Neural cell (in vitro differentiated cells): Measurements from ENCODE around the gene NR2F1-AS1. TPM values are rescaled to one million over a fixed set of nuclear protein-coding genes. Genes with fewer than 3 reads are reported as not detected.

Experiments used
- H2AFZ ChIP-seq: fragments of 200-600, 300-800 bp; sonication (generic), shearing (Covaris generic); 2 replicates; pipeline ENCODE4 v1.6.0; 2014; ENCODE audit warnings: low read depth, mild to moderate bottlenecking, antibody characterized with exemption, low read length, moderate library complexity
- H3F3A ChIP-seq: fragments of 200-600 bp; shearing (Covaris generic); 2 replicates; pipeline ENCODE4 v1.6.1; 2016; ENCODE audit warnings: mild to moderate bottlenecking, moderate library complexity, mixed read lengths, antibody characterized with exemption, low read length; ENCODE audit not compliant: insufficient read depth, poor library complexity, severe bottlenecking
- H3K27ac ChIP-seq: fragments of 200-600, 300-800 bp; sonication (generic), shearing (Covaris generic); 2 replicates; pipeline ENCODE4 v1.5.1; 2014; ENCODE audit warnings: mild to moderate bottlenecking, low read length, moderate library complexity
- H3K27me3 ChIP-seq: fragments of 300-800, 200-600 bp; sonication (generic), shearing (Covaris generic); 2 replicates; pipeline ENCODE4 v1.6.0; 2014; ENCODE audit warnings: mild to moderate bottlenecking, low read depth, low read length, moderate library complexity; ENCODE audit not compliant: insufficient read depth
- H3K36me3 ChIP-seq: fragments of 300-800, 200-600 bp; sonication (generic), shearing (Covaris generic); 2 replicates; pipeline ENCODE4 v1.5.1; 2014; ENCODE audit warnings: mild to moderate bottlenecking, antibody characterized with exemption, low read length, moderate library complexity; ENCODE audit not compliant: insufficient read depth
- H3K4me2 ChIP-seq: fragments of 300-800, 200-600 bp; sonication (generic), shearing (Covaris generic); 2 replicates; pipeline ENCODE4 v1.6.0; 2014; ENCODE audit warnings: mild to moderate bottlenecking, low read length
- H3K4me3 ChIP-seq: fragments of 300-800, 200-600 bp; sonication (generic), shearing (Covaris generic); 2 replicates; pipeline ENCODE4 v1.5.1; 2014; ENCODE audit warnings: mild to moderate bottlenecking, low read length, moderate library complexity
- H3K79me2 ChIP-seq: fragments of 200-600 bp; shearing (Covaris generic); replicated peaks from 2 replicates; pipeline ENCODE4 v1.6.0; 2014; ENCODE audit warnings: mild to moderate bottlenecking, low read length, moderate library complexity; ENCODE audit not compliant: insufficient read depth
- H3K9ac ChIP-seq: fragments of 300-800, 200-600 bp; sonication (generic), shearing (Covaris generic); 2 replicates; pipeline ENCODE4 v1.6.1; 2016; ENCODE audit warnings: mild to moderate bottlenecking, low read length, mixed read lengths
- H3K9me2 ChIP-seq: fragments of 200-600 bp; shearing (Covaris generic); 2 replicates; pipeline ENCODE4 v1.6.1; 2016; ENCODE audit warnings: mild to moderate bottlenecking, low read length, mixed read lengths; ENCODE audit not compliant: insufficient read depth
- H3K9me3 ChIP-seq: fragments of 200-600, 300-800 bp; sonication (generic), shearing (Covaris generic); 2 replicates; pipeline ENCODE4 v1.6.1; 2016; ENCODE audit warnings: mild to moderate bottlenecking, mixed run types, low read length, moderate library complexity, mixed read lengths
- H4K20me1 ChIP-seq: fragments of 200-600 bp; shearing (Covaris generic); 2 replicates; pipeline ENCODE4 v1.6.1; 2016; ENCODE audit warnings: mild to moderate bottlenecking, mixed run types; ENCODE audit not compliant: insufficient read depth
- EP300 ChIP-seq: fragments of 450-650 bp; conservative IDR thresholded peaks from 2 replicates; pipeline ENCODE4 v1.6.1; 2014; ENCODE audit warnings: antibody characterized with exemption, mild to moderate bottlenecking, moderate library complexity; ENCODE audit not compliant: poor library complexity, severe bottlenecking
- EZH2 ChIP-seq: fragments of 200-600, 300-800 bp; shearing (Covaris generic), sonication (generic); IDR thresholded peaks from 2 replicates; pipeline ENCODE4 v1.6.1; 2014; ENCODE audit warnings: antibody characterized with exemption, low read length, borderline replicate concordance, mild to moderate bottlenecking; ENCODE audit not compliant: insufficient read depth, poor library complexity, severe bottlenecking
- MXI1 ChIP-seq: fragments of 450-650 bp; conservative IDR thresholded peaks from 2 replicates; pipeline ENCODE4 v1.6.1; 2014; ENCODE audit warnings: antibody characterized with exemption, mild to moderate bottlenecking; ENCODE audit not compliant: poor library complexity, severe bottlenecking
- POLR2AphosphoS5 ChIP-seq: IDR thresholded peaks from 2 replicates; pipeline ENCODE4 v1.6.1; 2012
- RAD21 ChIP-seq: fragments of 450-650 bp; conservative IDR thresholded peaks from 2 replicates; pipeline ENCODE4 v1.6.1; 2014; ENCODE audit warnings: antibody characterized with exemption, mild to moderate bottlenecking, moderate library complexity
- SMC3 ChIP-seq: fragments of 450-650 bp; conservative IDR thresholded peaks from 2 replicates; pipeline ENCODE4 v1.6.1; 2014; ENCODE audit warnings: antibody characterized with exemption, mild to moderate bottlenecking, moderate library complexity; ENCODE audit not compliant: poor library complexity
- TAF1 ChIP-seq: IDR thresholded peaks from 2 replicates; pipeline ENCODE4 v1.6.1; 2012; ENCODE audit warnings: low read depth
- polyA plus RNA-seq: library from polyadenylated mRNA; depleted of rRNA; stranded (reverse); fragments of >200 nt; gene quantifications from 2 replicates; pipeline ENCODE4 v1.2.3, GENCODE V29; 2014
- TF ChIP-seq, protein P1 (sequence below): IDR thresholded peaks from 2 replicates; pipeline ENCODE4 v1.6.1; 2012; ENCODE audit warnings: borderline replicate concordance
- TF ChIP-seq, protein P2 (sequence below): fragments of 450-650 bp; IDR thresholded peaks from 2 replicates; pipeline ENCODE4 v1.5.1; 2014; ENCODE audit warnings: antibody characterized with exemption, mild to moderate bottlenecking, moderate library complexity; ENCODE audit not compliant: poor library complexity, severe bottlenecking

The NR2F1-AS1 gene
- polyA plus RNA-seq, 1 donor from 2014 or later = 0.24 TPM

DNA sequence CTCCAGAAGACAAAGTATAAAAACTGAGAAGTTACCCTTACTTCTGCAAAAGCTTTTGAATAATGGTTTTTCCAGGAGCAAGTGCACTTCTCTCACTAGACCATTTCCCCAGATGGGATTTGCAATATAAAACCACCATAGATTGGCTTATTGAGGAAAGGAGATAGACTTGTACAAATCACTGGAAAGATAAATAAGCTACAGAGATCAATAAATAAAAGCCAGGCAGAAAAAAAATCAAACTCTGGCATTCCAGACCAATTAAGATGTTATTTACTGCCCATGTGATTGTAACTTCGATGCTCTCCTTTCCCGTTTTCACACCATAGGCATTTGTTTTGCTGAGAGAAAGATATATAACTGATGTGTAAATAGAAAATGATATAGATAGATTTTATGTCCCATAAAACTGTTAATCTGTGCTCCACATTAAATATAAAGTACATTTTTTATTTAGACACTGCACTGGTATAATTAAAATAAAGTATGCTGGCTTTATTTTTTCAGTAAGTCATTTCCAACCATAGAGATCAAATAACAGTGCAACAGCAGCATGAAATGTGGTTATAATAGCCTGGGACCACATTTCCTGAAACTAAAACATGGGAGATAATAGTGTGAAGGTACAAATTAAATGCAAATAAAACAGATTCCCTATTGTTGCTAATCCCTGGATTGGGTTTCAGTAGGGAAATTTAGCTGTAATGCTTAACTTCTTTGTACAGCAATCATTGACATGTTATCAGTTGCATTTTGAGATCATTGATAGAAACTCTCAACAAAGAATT is 177.7 kb downstream of the NR2F1-AS1 start:
- Histone ChIP-seq H3K27ac (no peak overlapping the region), H3K79me2 (no peaks in the 10 kb centered on the region), H2AFZ (no peak overlapping the region), H3F3A (peaks cover 8% of the 10 kb centered on the region), H3K9me2 (no peaks in the 10 kb centered on the region), H3K27me3 (no peaks in the 10 kb centered on the region), H3K36me3 (no peaks in the 10 kb centered on the region), H3K4me3 (no peak overlapping the region), H3K4me2 (no peak overlapping the region), H3K9ac (no peak overlapping the region), H3K9me3 (no peaks in the 10 kb centered on the region), H4K20me1 (no peaks in the 10 kb centered on the region)
- TF ChIP-seq RAD21 (no peak), EZH2 (no peak), POLR2AphosphoS5 (no peak), EP300 (no peak), MXI1 (no peak), TAF1 (no peak), SMC3 (no peak)
- TF ChIP-seq, protein P1, sequence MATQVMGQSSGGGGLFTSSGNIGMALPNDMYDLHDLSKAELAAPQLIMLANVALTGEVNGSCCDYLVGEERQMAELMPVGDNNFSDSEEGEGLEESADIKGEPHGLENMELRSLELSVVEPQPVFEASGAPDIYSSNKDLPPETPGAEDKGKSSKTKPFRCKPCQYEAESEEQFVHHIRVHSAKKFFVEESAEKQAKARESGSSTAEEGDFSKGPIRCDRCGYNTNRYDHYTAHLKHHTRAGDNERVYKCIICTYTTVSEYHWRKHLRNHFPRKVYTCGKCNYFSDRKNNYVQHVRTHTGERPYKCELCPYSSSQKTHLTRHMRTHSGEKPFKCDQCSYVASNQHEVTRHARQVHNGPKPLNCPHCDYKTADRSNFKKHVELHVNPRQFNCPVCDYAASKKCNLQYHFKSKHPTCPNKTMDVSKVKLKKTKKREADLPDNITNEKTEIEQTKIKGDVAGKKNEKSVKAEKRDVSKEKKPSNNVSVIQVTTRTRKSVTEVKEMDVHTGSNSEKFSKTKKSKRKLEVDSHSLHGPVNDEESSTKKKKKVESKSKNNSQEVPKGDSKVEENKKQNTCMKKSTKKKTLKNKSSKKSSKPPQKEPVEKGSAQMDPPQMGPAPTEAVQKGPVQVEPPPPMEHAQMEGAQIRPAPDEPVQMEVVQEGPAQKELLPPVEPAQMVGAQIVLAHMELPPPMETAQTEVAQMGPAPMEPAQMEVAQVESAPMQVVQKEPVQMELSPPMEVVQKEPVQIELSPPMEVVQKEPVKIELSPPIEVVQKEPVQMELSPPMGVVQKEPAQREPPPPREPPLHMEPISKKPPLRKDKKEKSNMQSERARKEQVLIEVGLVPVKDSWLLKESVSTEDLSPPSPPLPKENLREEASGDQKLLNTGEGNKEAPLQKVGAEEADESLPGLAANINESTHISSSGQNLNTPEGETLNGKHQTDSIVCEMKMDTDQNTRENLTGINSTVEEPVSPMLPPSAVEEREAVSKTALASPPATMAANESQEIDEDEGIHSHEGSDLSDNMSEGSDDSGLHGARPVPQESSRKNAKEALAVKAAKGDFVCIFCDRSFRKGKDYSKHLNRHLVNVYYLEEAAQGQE = no peak
- TF ChIP-seq, protein P2, sequence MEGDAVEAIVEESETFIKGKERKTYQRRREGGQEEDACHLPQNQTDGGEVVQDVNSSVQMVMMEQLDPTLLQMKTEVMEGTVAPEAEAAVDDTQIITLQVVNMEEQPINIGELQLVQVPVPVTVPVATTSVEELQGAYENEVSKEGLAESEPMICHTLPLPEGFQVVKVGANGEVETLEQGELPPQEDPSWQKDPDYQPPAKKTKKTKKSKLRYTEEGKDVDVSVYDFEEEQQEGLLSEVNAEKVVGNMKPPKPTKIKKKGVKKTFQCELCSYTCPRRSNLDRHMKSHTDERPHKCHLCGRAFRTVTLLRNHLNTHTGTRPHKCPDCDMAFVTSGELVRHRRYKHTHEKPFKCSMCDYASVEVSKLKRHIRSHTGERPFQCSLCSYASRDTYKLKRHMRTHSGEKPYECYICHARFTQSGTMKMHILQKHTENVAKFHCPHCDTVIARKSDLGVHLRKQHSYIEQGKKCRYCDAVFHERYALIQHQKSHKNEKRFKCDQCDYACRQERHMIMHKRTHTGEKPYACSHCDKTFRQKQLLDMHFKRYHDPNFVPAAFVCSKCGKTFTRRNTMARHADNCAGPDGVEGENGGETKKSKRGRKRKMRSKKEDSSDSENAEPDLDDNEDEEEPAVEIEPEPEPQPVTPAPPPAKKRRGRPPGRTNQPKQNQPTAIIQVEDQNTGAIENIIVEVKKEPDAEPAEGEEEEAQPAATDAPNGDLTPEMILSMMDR = no peak

DNA sequence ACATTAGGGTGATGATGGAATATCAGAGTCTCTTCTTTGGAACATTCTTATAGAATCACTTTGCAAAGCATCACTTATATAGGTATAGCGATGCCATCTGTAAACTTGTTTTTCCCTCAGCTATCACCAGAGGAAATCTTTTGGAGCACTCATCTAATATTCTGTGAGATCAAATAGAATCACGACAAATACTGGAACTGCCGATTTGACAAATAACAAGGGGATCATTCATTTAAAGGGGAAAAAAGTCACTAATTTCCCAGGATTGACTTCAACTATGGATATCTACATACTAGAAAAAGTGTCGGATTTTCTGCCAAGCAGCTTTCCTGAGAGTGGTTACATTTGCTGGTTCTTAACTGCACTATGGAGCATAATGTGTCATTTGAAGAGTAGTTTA is 178.6 kb downstream of the NR2F1-AS1 start:
- Histone ChIP-seq H3K4me2 (no peak overlapping the region), H3K27ac (no peak overlapping the region), H3K9me3 (no peaks in the 10 kb centered on the region), H3K9ac (no peak overlapping the region), H3K36me3 (no peaks in the 10 kb centered on the region), H3K4me3 (no peak overlapping the region), H3K27me3 (no peaks in the 10 kb centered on the region), H2AFZ (no peak overlapping the region), H4K20me1 (no peaks in the 10 kb centered on the region), H3F3A (peaks cover 8% of the 10 kb centered on the region), H3K9me2 (no peaks in the 10 kb centered on the region), H3K79me2 (no peaks in the 10 kb centered on the region)
- TF ChIP-seq POLR2AphosphoS5 (no peak), EZH2 (no peak)
